ENCODE results near the gene FRMPD2. TPM values are rescaled to one million over a fixed set of nuclear protein-coding genes. Genes with fewer than 3 reads are reported as not detected.
"Not testable (repeated sequence)": the region's sequence is repeated elsewhere in the genome, so short reads cannot be mapped to it uniquely, and the experiment has no call there.

FRMPD2 gene
- total and polyA plus RNA-seq, 2 donors from 2014 or later, result 0.34 to 0.47 TPM

- DNase-seq, result peak in 2 of 5 donors; percentile 17 to 36
- H3K36me3 ChIP-seq (ENCODE audit: control insufficient read depth in 2 of 3, insufficient read depth in 3 of 3, low read length in 3 of 3), result no peaks in the 10 kb centered on the region
- no peaks in the 10 kb centered on the region for H3K9me3 ChIP-seq (ENCODE audit: control insufficient read depth in 2 of 3, insufficient read depth in 1 of 3, low read length in 3 of 3)
- peaks cover 0 to 10% (median 0%) of the 10 kb centered on the region in 3 donors for H3K4me1 ChIP-seq (ENCODE audit: control insufficient read depth in 2 of 3, insufficient read depth in 2 of 3, low read depth in 1 of 3, low read length in 3 of 3)
- no peak overlapping the region for H3K9ac ChIP-seq (ENCODE audit: low read length in 3 of 3)
- intact Hi-C loops (cut with DNase I), result no loop called here
- no peak overlapping the region for H3K27ac ChIP-seq (ENCODE audit: low read depth in 2 of 2, low read length in 2 of 2)
- no peak for TF ChIP-seq CTCF (IDR thresholded peaks at IDR 0.05; ENCODE audit: borderline replicate concordance, extremely low read depth, insufficient read depth)
- H3K4me3 ChIP-seq (ENCODE audit: low read length in 3 of 3), result no peak overlapping the region
- FAIRE-seq, result no peak
- H3K27me3 ChIP-seq (ENCODE audit: control insufficient read depth, insufficient read depth, low read length), result no peaks in the 10 kb centered on the region
Observed at GRCh38 chr10:48187713-48188485, 86.6 kb downstream of the FRMPD2 start.

DNA sequence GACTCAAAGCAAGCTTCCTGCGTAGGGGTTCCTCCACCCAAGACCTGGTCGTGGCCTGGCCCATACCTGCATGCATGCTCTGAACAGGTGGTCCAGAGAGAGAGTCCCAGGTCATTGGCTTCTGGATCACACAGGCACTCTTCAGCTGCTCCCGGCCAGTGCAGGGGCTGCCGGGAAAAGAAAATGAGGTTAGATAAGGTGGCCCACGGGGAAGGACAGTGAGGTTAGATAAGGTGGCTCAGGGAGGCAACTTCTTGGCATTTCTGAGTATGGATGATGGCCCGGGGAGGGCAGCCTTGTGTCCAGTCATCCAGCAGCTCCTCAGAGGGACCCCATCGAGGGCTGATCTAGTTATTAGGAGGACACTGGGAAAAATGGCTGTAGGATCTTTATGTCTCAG is 87.4 kb downstream of the FRMPD2 start:
- Histone ChIP-seq H3K4me1 (ENCODE audit: control insufficient read depth in 2 of 3, insufficient read depth in 2 of 3, low read depth in 1 of 3, low read length in 3 of 3) (peaks cover 0 to 10% (median 0%) of the 10 kb centered on the region in 3 donors), H3K9me3 (ENCODE audit: control insufficient read depth in 2 of 3, insufficient read depth in 1 of 3, low read length in 3 of 3) (no peaks in the 10 kb centered on the region), H3K27me3 (ENCODE audit: control insufficient read depth, insufficient read depth, low read length) (no peaks in the 10 kb centered on the region), H3K4me3 (ENCODE audit: low read length in 3 of 3) (no peak overlapping the region), H3K36me3 (ENCODE audit: control insufficient read depth in 2 of 3, insufficient read depth in 3 of 3, low read length in 3 of 3) (no peaks in the 10 kb centered on the region), H3K9ac (ENCODE audit: low read length in 3 of 3) (no peak overlapping the region), H3K27ac (ENCODE audit: low read depth in 2 of 2, low read length in 2 of 2) (no peak overlapping the region)
- FAIRE-seq, result no peak
- intact Hi-C loops (cut with DNase I), result no loop called here
- DNase-seq, result no peak
- no peak for TF ChIP-seq CTCF (IDR thresholded peaks at IDR 0.05; ENCODE audit: borderline replicate concordance, extremely low read depth, insufficient read depth)

DNA sequence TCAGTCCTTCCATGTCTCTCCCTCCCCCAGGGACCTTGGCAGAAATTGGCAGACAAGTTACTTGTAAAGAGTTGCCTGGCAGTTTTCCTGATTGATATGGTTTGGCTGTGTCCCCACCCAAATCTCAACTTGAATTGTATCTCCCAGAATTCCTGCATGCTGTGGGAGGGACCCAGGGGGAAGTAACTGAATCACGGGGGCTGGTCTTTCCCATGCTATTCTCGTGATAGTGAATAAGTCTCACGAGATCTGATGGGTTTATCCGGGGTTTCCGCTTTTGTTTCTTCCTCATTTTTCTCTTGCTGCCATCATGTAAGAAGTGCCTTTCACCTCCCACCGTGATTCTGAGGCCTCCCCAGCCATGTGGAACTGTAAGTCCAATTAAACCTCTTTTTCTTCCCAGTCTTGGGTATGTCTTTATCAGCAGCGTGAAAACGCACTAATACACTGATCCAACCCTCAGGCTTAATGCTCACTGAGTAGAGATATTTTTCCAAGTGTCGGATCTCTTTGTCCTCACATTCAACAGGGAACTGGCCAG is 88.2 kb downstream of the FRMPD2 start:
- intact Hi-C loops (cut with DNase I); DNase-seq; FAIRE-seq; H3K27me3 ChIP-seq (ENCODE audit: control insufficient read depth, insufficient read depth, low read length); H3K4me3 ChIP-seq (ENCODE audit: low read length in 3 of 3); H3K27ac ChIP-seq (ENCODE audit: low read depth in 2 of 2, low read length in 2 of 2); H3K9ac ChIP-seq (ENCODE audit: low read length in 3 of 3); H3K36me3 ChIP-seq (ENCODE audit: control insufficient read depth in 2 of 3, insufficient read depth in 3 of 3, low read length in 3 of 3); H3K9me3 ChIP-seq (ENCODE audit: control insufficient read depth in 2 of 3, insufficient read depth in 1 of 3, low read length in 3 of 3): not testable (repeated sequence)
- H3K4me1 ChIP-seq (ENCODE audit: control insufficient read depth in 2 of 3, insufficient read depth in 2 of 3, low read depth in 1 of 3, low read length in 3 of 3), result peaks cover 0 to 10% (median 0%) of the 10 kb centered on the region in 3 donors

GRCh38 chr10:48184224-48184623 is 90.3 kb downstream of the FRMPD2 start:
- H3K4me1 ChIP-seq (ENCODE audit: control insufficient read depth in 2 of 3, insufficient read depth in 2 of 3, low read depth in 1 of 3, low read length in 3 of 3), result peaks cover 0 to 10% (median 0%) of the 10 kb centered on the region in 3 donors
- no peak overlapping the region for H3K4me3 ChIP-seq (ENCODE audit: low read length in 3 of 3)
- peak in 3 of 5 donors; percentile 22 to 65 (median 55) for DNase-seq
- no peak overlapping the region for H3K27ac ChIP-seq (ENCODE audit: low read depth in 2 of 2, low read length in 2 of 2)
- H3K36me3 ChIP-seq (ENCODE audit: control insufficient read depth in 2 of 3, insufficient read depth in 3 of 3, low read length in 3 of 3), result no peaks in the 10 kb centered on the region
- no peaks in the 10 kb centered on the region for H3K27me3 ChIP-seq (ENCODE audit: control insufficient read depth, insufficient read depth, low read length)
- intact Hi-C loops (cut with DNase I), result no loop called here
- no peaks in the 10 kb centered on the region for H3K9me3 ChIP-seq (ENCODE audit: control insufficient read depth in 2 of 3, insufficient read depth in 1 of 3, low read length in 3 of 3)
- H3K9ac ChIP-seq (ENCODE audit: low read length in 3 of 3), result no peak overlapping the region
- TF ChIP-seq CTCF (IDR thresholded peaks at IDR 0.05; ENCODE audit: borderline replicate concordance, extremely low read depth, insufficient read depth), result no peak
- FAIRE-seq, result no peak

DNA sequence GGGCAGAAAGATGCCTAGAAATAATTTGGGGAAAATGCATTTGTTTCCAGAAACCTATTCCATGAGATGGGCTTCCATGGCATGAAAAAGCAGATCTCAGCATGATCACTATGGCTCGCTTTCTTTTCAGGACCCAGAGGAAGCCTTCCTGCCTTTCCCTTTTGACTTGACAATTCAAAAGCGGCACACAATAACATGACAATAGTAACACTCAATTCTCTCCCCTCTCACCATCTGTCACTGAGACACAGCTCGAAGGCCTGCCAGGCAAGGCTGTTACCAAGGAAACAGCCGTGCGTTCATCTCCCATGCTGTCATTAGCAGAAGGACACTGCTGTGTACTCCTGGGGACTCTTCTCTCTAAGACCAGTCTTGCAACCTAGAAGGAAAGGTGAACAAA is 101.8 kb downstream of the FRMPD2 start:
- H3K9ac ChIP-seq (ENCODE audit: low read length in 3 of 3); H3K27ac ChIP-seq (ENCODE audit: low read depth in 2 of 2, low read length in 2 of 2); H3K9me3 ChIP-seq (ENCODE audit: control insufficient read depth in 2 of 3, insufficient read depth in 1 of 3, low read length in 3 of 3); H3K4me3 ChIP-seq (ENCODE audit: low read length in 3 of 3); H3K4me1 ChIP-seq (ENCODE audit: control insufficient read depth in 2 of 3, insufficient read depth in 2 of 3, low read depth in 1 of 3, low read length in 3 of 3); H3K36me3 ChIP-seq (ENCODE audit: control insufficient read depth in 2 of 3, insufficient read depth in 3 of 3, low read length in 3 of 3); FAIRE-seq; DNase-seq; H3K27me3 ChIP-seq (ENCODE audit: control insufficient read depth, insufficient read depth, low read length); intact Hi-C loops (cut with DNase I): not testable (repeated sequence)

- H3K27ac ChIP-seq (ENCODE audit: low read depth in 2 of 2, low read length in 2 of 2); H3K27me3 ChIP-seq (ENCODE audit: control insufficient read depth, insufficient read depth, low read length); H3K36me3 ChIP-seq (ENCODE audit: control insufficient read depth in 2 of 3, insufficient read depth in 3 of 3, low read length in 3 of 3); H3K4me1 ChIP-seq (ENCODE audit: control insufficient read depth in 2 of 3, insufficient read depth in 2 of 3, low read depth in 1 of 3, low read length in 3 of 3); intact Hi-C loops (cut with DNase I); DNase-seq; H3K9ac ChIP-seq (ENCODE audit: low read length in 3 of 3); FAIRE-seq; H3K9me3 ChIP-seq (ENCODE audit: control insufficient read depth in 2 of 3, insufficient read depth in 1 of 3, low read length in 3 of 3); H3K4me3 ChIP-seq (ENCODE audit: low read length in 3 of 3): not testable (repeated sequence)
Observed at GRCh38 chr10:48160670-48161069, 113.8 kb downstream of the FRMPD2 start.
